Activated gamma-delta T cell treated with Interleukin-2 at 50 U/mL for 16 hours (primary cell): ENCODE data around the gene ADAMTSL4.
"Not testable (repeated sequence)": the region's sequence is repeated elsewhere in the genome, so short reads cannot be mapped to it uniquely, and the experiment has no call there.

Source experiments
- DNase-seq: peaks from one replicate; pipeline ENCODE4 v3.0.0-alpha.2; 2020

ADAMTSL4 gene

GRCh38 chr1:150555971-150556865, 7.0 kb downstream of the ADAMTSL4 start:
- no peak for DNase-seq

GRCh38 chr1:150557065-150557600, 7.9 kb downstream of the ADAMTSL4 start:
- DNase-seq = no peak

- DNase-seq = no peak
Observed at GRCh38 chr1:150557813-150558212, 8.6 kb downstream of the ADAMTSL4 start.

GRCh38 chr1:150558303-150558704, 9.1 kb downstream of the ADAMTSL4 start:
- DNase-seq = no peak

GRCh38 chr1:150558761-150559655, 9.8 kb downstream of the ADAMTSL4 start:
- DNase-seq = no peak

- no peak for DNase-seq
Observed at GRCh38 chr1:150559656-150560010, 10.4 kb downstream of the ADAMTSL4 start.

- peak; percentile 72 for DNase-seq
Observed at GRCh38 chr1:150560011-150560438, 10.8 kb downstream of the ADAMTSL4 start.

- DNase-seq = peak; percentile 84
Observed at GRCh38 chr1:150560576-150561253, 11.5 kb downstream of the ADAMTSL4 start.

- peak; percentile 62 for DNase-seq
Observed at GRCh38 chr1:150561254-150561973, 12.2 kb downstream of the ADAMTSL4 start.

- DNase-seq = peak; percentile 77
Observed at GRCh38 chr1:150561974-150562445, 12.8 kb downstream of the ADAMTSL4 start.

- DNase-seq = peak; percentile 65
Observed at GRCh38 chr1:150562446-150563339, 13.5 kb downstream of the ADAMTSL4 start.

GRCh38 chr1:150563340-150564038, 14.3 kb downstream of the ADAMTSL4 start:
- DNase-seq = peak; percentile 45

- peak; percentile 31 for DNase-seq
Observed at GRCh38 chr1:150564051-150564991, 15.1 kb downstream of the ADAMTSL4 start.

- DNase-seq = not testable (repeated sequence)
Observed at GRCh38 chr1:150565240-150565991, 16.2 kb downstream of the ADAMTSL4 start.

GRCh38 chr1:150566589-150567340, 17.6 kb downstream of the ADAMTSL4 start:
- DNase-seq = no peak

- DNase-seq = peak; percentile 44
Observed at GRCh38 chr1:150567341-150567716, 18.1 kb downstream of the ADAMTSL4 start.
